NCI-H2081 (cell line): ENCODE data around the gene SPNS3.

Experiments
- DNase-seq, 2 experiments: peaks; one replicate each; lab custom pipeline; 2025; lab: John Stamatoyannopoulos, UW

SPNS3 gene

DNA sequence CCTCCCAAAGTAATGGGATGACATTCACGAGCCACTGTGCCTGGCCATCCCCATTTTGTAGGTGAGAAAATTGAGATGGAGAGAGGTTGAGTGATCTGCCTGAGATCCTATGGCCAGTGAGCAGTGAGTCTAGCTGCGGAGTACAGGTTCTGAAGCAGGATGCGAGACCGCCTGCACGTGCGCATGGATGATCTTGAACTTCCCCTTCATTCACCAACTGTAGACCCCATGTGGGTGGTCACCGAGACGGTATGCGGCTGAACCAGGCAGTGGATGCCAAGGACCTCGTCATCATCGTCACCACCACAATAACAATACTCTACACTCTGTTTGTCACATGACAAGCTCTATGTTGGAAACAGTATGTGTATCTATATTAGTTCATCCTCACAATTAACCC, 6.2 kb upstream of the SPNS3 start:
- no peak for DNase-seq

DNA sequence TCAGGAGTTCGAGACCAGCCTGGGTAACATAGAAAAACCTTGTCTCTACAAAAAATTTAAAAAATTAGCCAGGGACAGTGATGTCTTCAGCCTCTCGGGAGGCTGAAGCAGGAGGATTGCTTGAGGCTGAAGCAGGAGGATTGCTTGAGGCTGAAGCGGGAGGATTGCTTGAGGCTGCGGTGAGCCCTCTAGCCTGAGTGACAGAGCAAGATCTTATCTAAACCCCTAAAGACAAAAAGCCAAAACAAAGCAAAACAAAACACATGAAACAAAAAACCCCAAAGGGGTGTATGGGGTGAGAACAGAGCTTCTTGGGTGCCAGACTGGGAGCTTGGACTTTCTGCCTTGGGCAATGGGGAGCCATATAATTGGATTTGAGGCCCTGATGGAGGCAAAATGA, 2.6 kb downstream of the SPNS3 start:
- no peak for DNase-seq

GRCh38 chr17:4436846-4437245, 3.1 kb downstream of the SPNS3 start:
- DNase-seq = no peak

DNA sequence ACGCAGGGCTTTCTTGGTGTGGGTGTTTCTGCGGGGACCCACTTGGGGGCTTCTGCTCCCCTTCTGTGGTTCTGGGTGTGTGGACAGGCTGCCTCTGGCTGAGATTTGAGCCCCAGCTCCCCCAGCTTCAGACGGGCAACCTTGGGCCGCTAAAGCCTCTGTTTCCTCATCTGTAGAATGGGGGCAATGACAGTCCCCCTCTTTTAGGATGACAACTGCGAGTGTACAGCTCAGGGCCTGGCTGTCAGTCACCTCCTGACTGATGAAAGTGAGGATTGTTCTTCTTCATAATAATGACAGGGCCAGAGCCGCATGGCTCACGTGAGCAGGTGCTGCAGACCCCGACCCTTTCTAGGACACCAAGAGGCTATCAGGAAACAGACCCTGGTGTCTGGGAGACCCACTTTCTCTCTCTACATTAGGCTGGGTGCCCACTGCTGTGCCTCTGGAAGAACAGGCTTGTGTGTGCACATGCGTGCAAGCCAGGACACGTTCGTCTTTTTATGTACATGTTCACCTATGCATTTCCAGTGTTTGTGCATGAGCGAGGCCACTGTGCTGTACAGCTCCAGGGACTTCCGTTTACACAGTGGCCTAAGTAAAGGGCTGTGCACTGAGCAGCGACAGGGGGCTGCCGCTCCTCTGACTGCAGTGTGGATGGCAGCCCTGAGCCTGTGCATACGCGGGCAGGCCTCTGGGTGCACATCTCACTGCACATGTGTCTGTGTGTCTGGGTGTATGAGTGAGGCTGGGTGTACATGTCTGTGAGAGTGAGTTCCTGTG, 4.6 kb downstream of the SPNS3 start:
- no peak for DNase-seq

DNA sequence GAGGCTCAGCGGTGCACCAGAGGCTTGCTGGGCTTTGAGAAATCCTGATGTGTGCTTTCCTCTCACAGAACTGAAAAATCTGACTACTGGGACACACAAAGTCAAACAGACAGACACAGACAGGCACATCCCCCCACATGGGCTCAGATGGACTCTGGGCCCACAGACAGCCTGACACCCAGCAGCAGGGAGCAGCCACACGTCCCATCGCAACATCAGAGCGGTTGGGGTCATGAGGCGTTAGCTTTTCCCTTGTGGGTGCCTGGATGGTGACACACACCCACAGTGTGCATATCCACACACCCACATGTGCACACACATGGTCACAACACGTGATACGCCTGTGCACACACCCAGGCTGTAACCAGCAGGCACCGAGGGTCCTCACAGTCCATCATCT, 6.3 kb downstream of the SPNS3 start:
- no peak for DNase-seq

DNA sequence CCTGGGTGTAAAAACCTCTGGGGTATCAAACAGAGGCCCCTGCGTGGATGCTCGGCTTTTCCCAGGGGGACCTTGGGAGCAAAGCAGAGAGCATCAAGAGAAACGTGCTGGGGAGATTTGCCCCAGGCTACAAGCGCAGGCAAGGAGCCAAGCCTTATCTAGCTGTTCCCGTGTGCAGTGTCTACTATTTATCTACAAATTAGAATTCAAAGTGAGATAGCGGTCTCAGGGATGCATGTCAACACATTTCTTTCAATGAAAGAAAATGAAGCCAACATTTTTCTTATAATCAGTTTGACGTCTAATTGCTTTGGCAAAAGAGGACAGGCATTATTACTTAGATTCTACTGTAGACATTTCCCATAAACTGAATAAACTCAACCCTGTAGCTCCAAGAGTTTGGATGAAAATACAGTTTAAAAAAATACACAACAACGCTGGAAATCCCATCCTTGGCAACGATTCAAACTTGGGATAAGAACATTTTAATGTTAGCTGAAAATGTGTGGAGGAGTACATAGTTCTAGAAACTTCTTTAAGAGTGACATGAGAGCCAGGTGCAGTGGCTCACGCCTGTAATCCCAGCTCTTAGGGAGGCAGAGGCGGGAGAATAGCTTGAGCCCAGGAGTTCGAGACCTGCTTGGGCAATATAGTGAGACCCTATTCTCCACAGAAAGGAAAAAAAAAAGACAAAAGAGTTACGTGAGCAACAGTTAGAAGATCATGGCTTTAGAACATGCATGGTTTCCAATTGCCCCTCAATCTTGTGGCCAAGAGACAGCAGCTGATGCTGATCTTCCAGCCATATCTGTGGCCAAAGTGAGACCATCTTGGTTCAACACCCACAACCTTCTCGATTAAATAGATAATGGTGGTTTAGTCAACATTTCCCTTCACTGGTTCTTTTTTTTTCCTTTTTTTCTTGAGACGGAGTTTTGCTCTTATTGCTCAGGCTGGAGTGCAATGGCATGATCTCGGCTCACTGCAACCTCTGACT, 7.2 kb downstream of the SPNS3 start:
- peak in 1 of 2 experiments; percentile 44 for DNase-seq

GRCh38 chr17:4442582-4442981, 8.8 kb downstream of the SPNS3 start:
- no peak for DNase-seq

GRCh38 chr17:4443476-4443875, 9.7 kb downstream of the SPNS3 start:
- no peak for DNase-seq

DNA sequence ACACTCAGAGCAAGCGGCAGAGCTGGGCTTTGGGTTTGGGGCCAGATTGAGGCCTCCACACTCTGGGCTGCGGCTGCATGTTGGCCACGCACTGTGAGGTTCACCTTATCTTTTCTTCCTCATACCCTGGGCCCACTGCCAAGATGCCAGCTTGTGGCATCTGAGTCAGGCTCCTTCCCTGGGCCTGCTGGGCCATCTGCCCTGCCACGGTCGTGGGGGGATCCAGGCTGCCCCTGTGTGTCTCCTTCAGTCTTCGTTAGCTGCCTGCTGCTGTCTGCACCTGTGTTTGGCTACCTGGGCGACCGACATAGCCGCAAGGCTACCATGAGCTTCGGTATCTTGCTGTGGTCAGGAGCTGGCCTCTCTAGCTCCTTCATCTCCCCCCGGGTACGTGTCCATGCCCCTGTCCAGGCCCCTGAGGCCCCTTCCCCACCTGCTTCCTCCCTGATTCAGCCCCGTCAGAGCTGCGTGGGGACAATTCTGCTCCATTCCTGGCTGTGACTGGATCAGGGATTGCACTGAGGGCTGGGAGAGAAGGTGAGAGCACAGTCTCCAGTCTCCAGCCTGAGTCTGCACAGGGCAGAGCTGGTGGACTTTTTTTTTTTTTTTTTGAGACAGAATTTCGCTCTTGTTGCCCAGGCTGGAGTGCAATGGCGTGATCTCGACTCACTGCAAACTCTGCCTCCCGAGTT, 11.2 kb downstream of the SPNS3 start:
- DNase-seq = no peak

- DNase-seq = no peak
These were observed 12.0 kb downstream of the SPNS3 start for GRCh38 chr17:4445731-4446130.

GRCh38 chr17:4446326-4447071, 12.8 kb downstream of the SPNS3 start:
- no peak for DNase-seq

DNA sequence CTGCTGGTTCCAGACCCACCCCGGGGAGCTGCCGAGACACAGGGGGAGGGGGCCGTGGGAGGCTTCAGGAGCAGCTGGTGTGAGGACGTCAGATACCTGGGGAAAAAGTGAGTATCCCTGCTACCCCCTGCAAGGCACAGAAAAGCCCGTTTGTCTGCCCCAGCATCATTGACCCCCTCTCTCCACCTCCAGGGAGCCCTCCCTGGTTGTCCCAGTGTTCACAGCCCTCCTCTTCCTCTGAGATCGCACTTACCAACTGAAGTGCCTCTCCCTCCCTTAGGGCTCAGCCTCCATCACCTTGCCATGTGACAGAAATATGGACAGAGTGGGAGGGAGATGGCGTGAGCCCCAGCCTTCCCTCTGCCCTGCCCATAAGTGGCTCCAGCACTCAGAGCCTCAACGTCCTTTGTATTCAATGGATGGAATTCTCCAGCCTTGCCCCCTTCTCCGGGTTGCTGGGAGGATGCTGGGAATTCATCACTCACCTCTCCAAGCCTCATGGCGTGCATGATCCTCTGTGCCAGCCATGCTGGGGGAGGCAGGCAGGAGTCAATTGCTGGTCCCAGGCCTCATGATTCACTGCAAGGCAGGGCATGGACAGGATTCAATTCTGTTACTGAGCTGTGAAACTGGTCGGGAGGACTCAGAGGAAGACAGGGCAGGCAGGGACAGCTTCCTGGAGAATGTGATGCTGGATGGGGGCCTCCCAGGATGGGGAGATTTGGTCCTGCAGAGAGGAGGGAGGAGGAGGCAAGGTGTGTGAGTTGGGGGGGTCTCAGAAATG, 14.6 kb downstream of the SPNS3 start:
- DNase-seq = no peak

- DNase-seq = no peak
These were observed 16.0 kb downstream of the SPNS3 start for GRCh38 chr17:4449736-4450135.

DNA sequence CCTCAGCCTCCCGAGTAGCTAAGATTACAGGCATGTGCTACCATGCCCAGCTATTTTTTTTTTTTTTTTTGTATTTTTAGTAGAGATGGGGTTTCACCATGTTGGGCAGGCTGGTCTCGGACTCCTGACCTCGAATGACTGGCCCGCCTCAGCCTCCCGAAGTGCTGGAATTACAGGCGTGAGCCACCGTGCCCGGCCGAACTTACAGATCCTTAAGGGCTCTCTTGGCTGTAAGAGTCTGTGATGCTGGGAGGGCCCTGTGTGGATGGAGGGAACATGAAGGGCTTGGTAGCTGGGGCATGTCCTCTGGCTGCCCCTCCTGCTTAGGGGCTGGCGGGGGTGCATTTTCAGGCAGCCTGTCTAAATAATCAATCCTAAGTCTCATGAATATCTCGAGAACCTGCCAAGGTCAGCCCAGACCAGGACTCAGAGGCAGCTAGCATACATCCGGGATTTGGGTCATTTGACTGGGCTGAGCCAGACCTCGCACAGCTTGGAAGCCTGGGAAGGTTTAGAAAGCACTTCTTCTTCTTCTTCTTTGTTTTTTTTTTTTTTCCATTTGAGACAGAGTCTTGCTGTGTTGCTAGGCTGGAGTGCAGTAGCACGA, 17.1 kb downstream of the SPNS3 start:
- DNase-seq = no peak

GRCh38 chr17:4453812-4454591, 20.3 kb downstream of the SPNS3 start:
- no peak for DNase-seq

DNA sequence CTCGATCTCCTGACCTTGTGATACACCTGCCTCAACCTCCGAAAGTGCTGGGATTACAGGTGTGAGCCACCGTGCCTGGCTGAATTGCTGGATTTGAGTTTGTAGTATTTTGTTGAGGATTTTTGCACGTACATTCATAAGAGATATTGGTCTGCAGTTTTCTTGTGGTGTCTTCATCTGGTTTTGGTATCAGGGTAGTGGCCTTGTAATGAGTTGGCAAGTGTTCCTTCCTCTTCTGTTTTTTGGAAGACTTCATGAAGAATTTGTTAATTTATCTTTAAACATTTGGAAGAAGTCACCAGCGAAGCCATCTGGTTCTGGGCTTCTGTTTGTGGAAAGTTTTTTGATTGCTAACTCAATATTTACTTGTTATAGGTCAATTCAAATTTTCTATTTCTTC, 26.9 kb downstream of the SPNS3 start:
- DNase-seq = no peak

DNA sequence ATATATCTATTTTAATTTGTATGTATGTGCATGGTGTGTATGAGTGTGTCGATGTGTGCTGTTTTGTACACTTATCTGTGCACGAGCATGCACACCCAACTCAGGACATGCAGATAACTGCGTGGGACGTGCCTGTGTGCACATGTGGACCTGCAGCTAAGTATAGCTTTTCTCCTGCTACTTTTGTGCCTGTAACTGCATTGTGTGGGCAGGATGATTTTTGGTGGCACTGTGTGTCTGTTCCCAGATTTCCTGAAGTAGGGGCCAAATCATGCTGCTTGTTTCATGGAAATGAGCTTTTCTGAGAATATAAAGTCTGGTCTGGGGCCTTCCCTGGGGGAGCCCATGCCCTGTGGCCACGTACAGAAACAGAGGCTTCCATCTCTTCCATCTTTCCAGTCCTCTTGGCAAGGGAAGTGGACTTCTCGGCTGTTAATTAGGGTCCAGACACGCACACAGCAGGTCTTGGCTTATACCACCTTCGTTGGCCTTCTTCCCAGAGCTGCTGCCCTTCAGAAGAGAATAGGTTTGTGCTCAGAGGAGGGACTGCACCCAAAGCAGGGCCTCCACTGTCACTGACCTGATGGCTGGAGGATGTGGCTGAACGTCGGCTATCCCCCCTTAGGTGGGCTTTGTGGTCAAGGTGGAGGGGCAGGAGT, 30.2 kb downstream of the SPNS3 start:
- DNase-seq = peak in 1 of 2 experiments; percentile 26

DNA sequence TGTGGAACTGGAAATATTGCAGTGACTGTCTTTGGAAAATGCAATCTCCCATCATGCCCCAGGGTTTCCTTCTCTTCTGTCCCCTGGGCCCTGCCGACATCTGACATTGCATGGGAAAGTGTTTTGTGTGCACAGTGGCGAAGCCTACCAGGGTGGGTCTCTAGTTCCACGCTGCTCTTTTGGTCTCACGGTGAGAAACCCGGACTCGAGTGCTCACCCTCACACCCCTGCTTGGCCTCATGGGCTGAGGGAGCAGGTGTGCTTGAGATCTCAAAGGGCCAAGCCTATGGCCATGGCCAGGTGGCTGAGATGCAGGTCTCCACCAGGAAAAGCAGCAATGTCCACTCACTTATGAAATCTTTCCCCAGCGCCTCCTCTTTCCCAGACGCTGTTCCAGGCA, 32.0 kb downstream of the SPNS3 start:
- no peak for DNase-seq

DNA sequence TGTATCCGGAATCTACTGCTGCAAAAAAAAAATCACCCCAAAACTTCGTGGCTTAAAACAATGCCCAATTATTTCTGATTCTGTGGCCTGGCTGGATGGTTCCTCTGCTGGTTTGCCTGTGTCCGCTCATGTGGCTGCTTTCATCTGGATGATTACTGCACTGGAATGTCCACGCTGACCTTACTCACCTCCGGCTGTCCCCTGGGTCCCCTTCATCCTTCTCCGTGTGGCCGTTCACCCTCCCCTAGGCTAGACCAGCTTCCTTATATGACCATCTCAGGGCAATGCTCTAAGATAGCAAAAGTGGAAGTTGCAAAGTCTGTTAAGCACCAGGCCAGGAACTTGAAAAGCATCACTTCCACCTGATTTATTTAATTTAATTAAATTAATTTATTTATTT, 33.5 kb downstream of the SPNS3 start:
- DNase-seq = no peak
